Upper lobe of left lung (tissue), 4 donors: ENCODE results near the gene PSMG4.

ENCODE experiments used
- CTCF ChIP-seq, 6 experiments: fragments of 450-650 bp in 4 of 6; fragments of 200-600 bp in 2 of 6; sonication (generic) in 2 of 6; IDR thresholded peaks; one replicate each; pipeline ENCODE4 v1.5.1; 2016 to 2019; ENCODE audit warnings: antibody characterized with exemption in 6 of 6
- POLR2A ChIP-seq, 4 donors: fragments of 450-650 bp; IDR thresholded peaks; one replicate each; pipeline ENCODE4 v1.5.1; 2016 to 2017; ENCODE audit warnings: antibody characterized with exemption in 4 of 4, mild to moderate bottlenecking in 2 of 4
- POLR2AphosphoS5 ChIP-seq, 2 donors: sonication (generic); formaldehyde crosslinking; IDR thresholded peaks; one replicate each; pipeline ENCODE4 v1.5.1; 2017; ENCODE audit warnings: antibody characterized with exemption in 2 of 2

- no peak for TF ChIP-seq CTCF (IDR thresholded peaks at IDR 0.05)
- no peak for TF ChIP-seq POLR2A (IDR thresholded peaks at IDR 0.05)
- no peak for TF ChIP-seq POLR2AphosphoS5 (IDR thresholded peaks at IDR 0.05)
Measured at GRCh38 chr6:3228771-3229565, 29.8 kb upstream of the PSMG4 start.
